ENCODE measurements around the gene KRT38. TPM values are rescaled to one million over a fixed set of nuclear protein-coding genes. Genes with fewer than 3 reads are reported as not detected.

Gene KRT38
- polyA plus RNA-seq, 1 experiment: 0.72 TPM

GRCh38 chr17:41421617-41422016 is 19.2 kb downstream of the KRT38 start:
- no peak for DNase-seq (ENCODE audit: low read depth)
- Histone ChIP-seq H3K36me3 (ENCODE audit: control insufficient read depth, insufficient read depth, low read length) (no peaks in the 10 kb centered on the region), H3K4me3 (ENCODE audit: low read depth, low read length) (no peak overlapping the region), H3K27me3 (ENCODE audit: control insufficient read depth, insufficient read depth, low read length) (no peaks in the 10 kb centered on the region)
- CTCF ChIA-PET: no interaction called here
- no peak for TF ChIP-seq CTCF (IDR thresholded peaks at IDR 0.05; ENCODE audit: insufficient read depth, low read depth, low read length)
- POLR2A ChIA-PET: no interaction called here

- Histone ChIP-seq H3K4me3 (ENCODE audit: low read depth, low read length) (no peak overlapping the region), H3K27me3 (ENCODE audit: control insufficient read depth, insufficient read depth, low read length) (no peaks in the 10 kb centered on the region), H3K36me3 (ENCODE audit: control insufficient read depth, insufficient read depth, low read length) (no peaks in the 10 kb centered on the region)
- DNase-seq (ENCODE audit: low read depth): peak; percentile 64
- POLR2A ChIA-PET: no interaction called here
- CTCF ChIA-PET: no interaction called here
- TF ChIP-seq CTCF (IDR thresholded peaks at IDR 0.05; ENCODE audit: insufficient read depth, low read depth, low read length): no peak
Measured at GRCh38 chr17:41421116-41421515, 19.7 kb downstream of the KRT38 start.

GRCh38 chr17:41420134-41420533 is 20.6 kb downstream of the KRT38 start:
- no peak for TF ChIP-seq CTCF (IDR thresholded peaks at IDR 0.05; ENCODE audit: insufficient read depth, low read depth, low read length)
- H3K27me3 ChIP-seq (ENCODE audit: control insufficient read depth, insufficient read depth, low read length): no peaks in the 10 kb centered on the region
- DNase-seq (ENCODE audit: low read depth): no peak
- POLR2A ChIA-PET: no interaction called here
- no peaks in the 10 kb centered on the region for H3K36me3 ChIP-seq (ENCODE audit: control insufficient read depth, insufficient read depth, low read length)
- CTCF ChIA-PET: interaction anchor here (1.1 kb wide), 1 partner anchor 16 kb away, joined by 3 read pairs; no protein-coding TSS in a partner anchor
- no peak overlapping the region for H3K4me3 ChIP-seq (ENCODE audit: low read depth, low read length)

- POLR2A ChIA-PET: no interaction called here
- DNase-seq (ENCODE audit: low read depth): no peak
- Histone ChIP-seq H3K36me3 (ENCODE audit: control insufficient read depth, insufficient read depth, low read length) (no peaks in the 10 kb centered on the region), H3K27me3 (ENCODE audit: control insufficient read depth, insufficient read depth, low read length) (no peaks in the 10 kb centered on the region), H3K4me3 (ENCODE audit: low read depth, low read length) (no peak overlapping the region)
- CTCF ChIA-PET: interaction anchor here (1.1 kb wide), 1 partner anchor 15 kb away, joined by 3 read pairs; no protein-coding TSS in a partner anchor
- no peak for TF ChIP-seq CTCF (IDR thresholded peaks at IDR 0.05; ENCODE audit: insufficient read depth, low read depth, low read length)
Measured at GRCh38 chr17:41419716-41420115, 21.1 kb downstream of the KRT38 start.

- no peaks in the 10 kb centered on the region for H3K27me3 ChIP-seq (ENCODE audit: control insufficient read depth, insufficient read depth, low read length)
- no peak overlapping the region for H3K4me3 ChIP-seq (ENCODE audit: low read depth, low read length)
- POLR2A ChIA-PET: interaction anchor here (0.6 to 1.0 kb wide), 3 partner anchors 10 to 370 kb away, joined by 3 read pairs; no protein-coding TSS in a partner anchor
- TF ChIP-seq CTCF (IDR thresholded peaks at IDR 0.05; ENCODE audit: insufficient read depth, low read depth, low read length): no peak
- DNase-seq (ENCODE audit: low read depth): no peak
- CTCF ChIA-PET: interaction anchor here (0.8 to 3.9 kb wide), 8 partner anchors 13 to 561 kb away, joined by 3 to 28 read pairs (median 3); no protein-coding TSS in a partner anchor
- H3K36me3 ChIP-seq (ENCODE audit: control insufficient read depth, insufficient read depth, low read length): no peaks in the 10 kb centered on the region
Measured at GRCh38 chr17:41418116-41418860, 22.5 kb downstream of the KRT38 start.

Data from BJ (cell line).